K562 (cell line): ENCODE measurements around the gene DOCK1. TPM values are rescaled to one million over a fixed set of nuclear protein-coding genes. Genes with fewer than 3 reads are reported as not detected.

Experiments
- ATAC-seq: fragments of 200-7000 bp; cut with Tn5 transposase; 3 replicates; pipeline ENCODE4 v1.9.1; 2020; ENCODE audit warnings: moderate library complexity
- BruUV-seq: library from RNA; stranded (reverse); fragments of 400-500 nt; replicated peaks from 2 replicates; lab custom pipeline; 2021; lab: Mats Ljungman, UMichigan
- CTCF ChIA-PET: fragments of 300-600 bp; formaldehyde crosslinking; extraction: SDS; loops from one replicate; lab custom pipeline; 2021; ENCODE audit warnings: low intra/inter-chr PET ratio; lab: Yijun Ruan, JAX
- POLR2A ChIA-PET: fragments of 300-600, 350-650 bp; sonication (Branson Sonifier 250); formaldehyde crosslinking; extraction: SDS; loops from one replicate; lab custom pipeline; 2021; ENCODE audit warnings: antibody characterized with exemption, inconsistent platforms; lab: Yijun Ruan, JAX
- DNase-seq, 4 experiments: peaks; one replicate each; pipeline versions ENCODE4 v3.0.0 to v3.0.0-alpha.2; 2011 to 2018; ENCODE audit warnings: low spot score in 3 of 4, mixed read lengths in 3 of 4; ENCODE audit errors: extremely low read depth in 1 of 4
- FAIRE-seq: peaks from 2 replicates; lab custom pipeline; 2011; peaks lifted over from hg19 to GRCh38; lab: Jason Lieb, UNC
- H2AFZ ChIP-seq: 2 replicates; pipeline ENCODE4 v1.6.0; 2011; ENCODE audit warnings: low read depth, low read length, control low read depth, inconsistent platforms
- H3K27ac ChIP-seq: fragments of 200-600 bp; 3 replicates; pipeline ENCODE4 v1.8.0; 2011; ENCODE audit warnings: low read depth, mild to moderate bottlenecking, control low read depth, inconsistent platforms, low read length, moderate library complexity, mixed read lengths; ENCODE audit errors: extremely low read depth
- H3K27me3 ChIP-seq, 2 experiments: fragments of 300-600 bp in 1 of 2; 2 replicates in 1 of 2; 3 replicates in 1 of 2; pipeline versions ENCODE4 v1.6.0 to v1.8.0; 2011; ENCODE audit warnings: inconsistent platforms in 2 of 2, low read length in 2 of 2, mild to moderate bottlenecking in 1 of 2, mixed read lengths in 1 of 2, moderate library complexity in 1 of 2; ENCODE audit not compliant: control insufficient read depth in 2 of 2, insufficient read depth in 2 of 2
- H3K36me3 ChIP-seq: fragments of 300-600 bp; 3 replicates; pipeline ENCODE4 v1.8.0; 2011; ENCODE audit warnings: mild to moderate bottlenecking, low read length, inconsistent platforms; ENCODE audit not compliant: control insufficient read depth, insufficient read depth
- H3K4me1 ChIP-seq, 2 experiments: fragments of 200-600 bp in 1 of 2; replicated peaks in 1 of 2; 2 replicates in 1 of 2; 3 replicates in 1 of 2; pipeline versions ENCODE4 v1.5.1 to v1.8.0; 2011; ENCODE audit warnings: inconsistent platforms in 2 of 2, low read length in 2 of 2, mild to moderate bottlenecking in 1 of 2, mixed read lengths in 1 of 2, moderate library complexity in 1 of 2; ENCODE audit not compliant: control insufficient read depth in 2 of 2, insufficient read depth in 2 of 2
- H3K4me2 ChIP-seq: 2 replicates; pipeline ENCODE4 v1.6.1; 2011; ENCODE audit warnings: low read length, control low read depth, inconsistent platforms, mixed read lengths; ENCODE audit not compliant: insufficient read depth
- H3K4me3 ChIP-seq: fragments of 200-600 bp; sonication (generic), shearing (Covaris generic); 2 replicates; pipeline ENCODE4 v1.5.1; 2016; ENCODE audit warnings: control low read depth, inconsistent platforms
- H3K79me2 ChIP-seq: fragments of 200-600 bp; 3 replicates; pipeline ENCODE4 v1.8.0; 2011; ENCODE audit warnings: low read length, inconsistent platforms; ENCODE audit not compliant: control insufficient read depth, insufficient read depth
- H3K9ac ChIP-seq, 2 experiments: 2 replicates each; pipeline versions ENCODE4 v1.6.0 to v1.6.1; 2011; ENCODE audit warnings: low read depth in 2 of 2, low read length in 2 of 2, control low read depth in 1 of 2, inconsistent platforms in 1 of 2, mild to moderate bottlenecking in 1 of 2, mixed read lengths in 1 of 2; ENCODE audit not compliant: insufficient read depth in 1 of 2
- H3K9me1 ChIP-seq: one replicate; pipeline ENCODE4 v1.6.0; 2011; ENCODE audit warnings: inconsistent platforms, mild to moderate bottlenecking, low read length, moderate library complexity; ENCODE audit not compliant: control insufficient read depth, insufficient read depth
- H3K9me3 ChIP-seq: replicated peaks from 2 replicates; pipeline ENCODE4 v1.5.1; 2011; ENCODE audit warnings: low read depth, low read length, inconsistent platforms; ENCODE audit not compliant: control insufficient read depth, insufficient read depth
- H4K20me1 ChIP-seq: replicated peaks from 2 replicates; pipeline ENCODE4 v1.6.1; 2011; ENCODE audit warnings: low read length, inconsistent platforms, mixed read lengths; ENCODE audit not compliant: control insufficient read depth, insufficient read depth
- ESRRB ChIP-seq: fragments of 250-450 bp; sonication (Bioruptor Pico); IDR thresholded peaks from 2 replicates; pipeline ENCODE4 v1.5.0; 2020; ENCODE audit warnings: mild to moderate bottlenecking, moderate library complexity, borderline replicate concordance
- MITF ChIP-seq: IDR thresholded peaks from 2 replicates; pipeline ENCODE4 v1.6.1; 2014; ENCODE audit warnings: antibody characterized with exemption
- SETDB1 ChIP-seq: IDR thresholded peaks from one replicate; pipeline ENCODE4 v1.6.1; 2012; ENCODE audit warnings: low read length, control low read depth, inconsistent platforms
- ZBTB2 ChIP-seq: fragments of 450-650 bp; IDR thresholded peaks from 2 replicates; pipeline ENCODE4 v1.6.1; 2016; ENCODE audit warnings: antibody characterized with exemption
- ZNF232 ChIP-seq: sonication (generic); formaldehyde crosslinking; IDR thresholded peaks from 2 replicates; pipeline ENCODE4 v1.8.0; 2022; ENCODE audit warnings: mild to moderate bottlenecking, missing genetic modification reagents
- ZNF324 ChIP-seq: fragments of 250-450 bp; sonication (Bioruptor Pico); IDR thresholded peaks from 2 replicates; pipeline ENCODE4 v1.4.0; 2020; ENCODE audit warnings: mild to moderate bottlenecking
- ZNF780A ChIP-seq: fragments of 250-450 bp; sonication (Bioruptor Pico); IDR thresholded peaks from 2 replicates; pipeline ENCODE4 v1.5.0; 2021; ENCODE audit warnings: mild to moderate bottlenecking
- ZSCAN29 ChIP-seq: fragments of 450-650 bp; IDR thresholded peaks from 2 replicates; pipeline ENCODE4 v1.6.1; 2017
- WGBS: fragments of 100-300 bp; shearing (Covaris generic); methylation state at CpG from one replicate; pipeline ENCODE4 v1.1.6; 2016; ENCODE audit warnings: low coverage, mixed read lengths; ENCODE audit not compliant: insufficient coverage; ENCODE audit errors: missing lambda C conversion rate; 5-methylcytosine and 5-hydroxymethylcytosine counted together
- in situ Hi-C: fragments of 300-500 bp; cut with MboI; formaldehyde crosslinking; loops from 4 replicates; pipeline ENCODE4 v1.15.0; 2018; ENCODE audit warnings: inconsistent platforms, mixed read lengths
- intact Hi-C: fragments of 100-400 bp; cut with micrococcal nuclease; formaldehyde crosslinking; loops from 2 replicates; pipeline ENCODE4 v1.14.2; 2022
- polyA plus RNA-seq, 8 experiments: library from polyadenylated mRNA; depleted of rRNA in 4 of 8; stranded (reverse) in 5 of 8; unstranded in 3 of 8; fragments of >200 nt; fragmentation: Nextera tagmentation in 2 of 8; fragmentation: Illumina TruSeq in 1 of 8; extraction: Ambion mirVana in 2 of 8; extraction: Trizol in 1 of 8; gene quantifications; 2 replicates each; pipeline versions ENCODE4 v1.2.1 to v1.2.3, GENCODE V29; 2011 to 2014; ENCODE audit warnings: inconsistent platforms in 1 of 8, missing spikeins in 1 of 8
- total RNA-seq, 7 experiments: library from RNA; depleted of rRNA in 6 of 7; stranded (reverse); fragments of >200 nt in 6 of 7; fragmentation: Illumina TruSeq in 2 of 7; extraction: Trizol in 2 of 7; gene quantifications; 2 replicates each; pipeline versions ENCODE4 v1.2.1 to v1.2.3, GENCODE V29; 2011 to 2021; ENCODE audit warnings: low replicate concordance in 1 of 7
- TF ChIP-seq, protein P1 (sequence below): fragments of 450-650 bp; IDR thresholded peaks from 2 replicates; pipeline ENCODE4 v1.7.0; 2016; ENCODE audit warnings: borderline replicate concordance

The DOCK1 gene
- total and polyA plus RNA-seq, 9 of the 15 experiments (the other 6 are each of a cell fraction or from before 2014, with no cell fraction given): 0.31 TPM; not detected in 8

DNA sequence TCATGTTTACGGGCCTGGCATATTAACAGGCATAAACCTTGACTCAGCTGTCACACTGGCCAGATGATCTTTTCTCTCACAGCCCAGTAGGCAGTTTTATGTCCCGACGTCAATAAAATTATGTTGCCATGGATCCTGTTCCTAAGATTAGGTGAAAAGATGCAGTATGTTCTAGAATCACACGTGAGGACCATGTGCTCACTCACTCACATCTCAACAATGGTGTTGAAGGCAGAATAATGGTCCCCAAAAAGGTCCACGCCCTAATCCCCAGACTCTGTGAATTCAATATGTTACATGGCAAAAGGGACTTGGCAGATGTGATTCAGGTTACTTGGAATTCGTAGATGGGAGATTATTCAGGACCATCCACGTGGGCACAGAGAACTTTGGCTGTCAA, 3.5 kb downstream of the DOCK1 start:
- ATAC-seq (no peak), FAIRE-seq (no peak), DNase-seq (no peak)
- no peak overlapping the region for H3K4me2 ChIP-seq
- in situ Hi-C loops: no loop called here
- no peaks in the 10 kb centered on the region for H3K9me1 ChIP-seq
- H2AFZ ChIP-seq: no peak overlapping the region
- ChIA-PET POLR2A (no interaction called here), CTCF (no interaction called here)
- no peaks in the 10 kb centered on the region for H3K4me1 ChIP-seq
- intact Hi-C loops: no loop called here
- no peaks in the 10 kb centered on the region for H3K9me3 ChIP-seq
- WGBS: 4% methylated on average over 6 of the region's 7 CpGs
- no peak overlapping the region for H3K4me3 ChIP-seq
- H3K27me3 ChIP-seq: no peaks in the 10 kb centered on the region
- H3K27ac ChIP-seq: no peak overlapping the region
- no TSS peak for BruUV-seq
- no peak overlapping the region for H3K9ac ChIP-seq
- no peaks in the 10 kb centered on the region for H4K20me1 ChIP-seq
- TF ChIP-seq ZNF232 (no peak), SETDB1 (no peak), ESRRB (CRISPR knock-in tag) (no peak), MITF (no peak), ZNF780A (CRISPR knock-in tag) (no peak), ZBTB2 (no peak), ZSCAN29 (no peak), ZNF324 (no peak)
- TF ChIP-seq, protein P1, sequence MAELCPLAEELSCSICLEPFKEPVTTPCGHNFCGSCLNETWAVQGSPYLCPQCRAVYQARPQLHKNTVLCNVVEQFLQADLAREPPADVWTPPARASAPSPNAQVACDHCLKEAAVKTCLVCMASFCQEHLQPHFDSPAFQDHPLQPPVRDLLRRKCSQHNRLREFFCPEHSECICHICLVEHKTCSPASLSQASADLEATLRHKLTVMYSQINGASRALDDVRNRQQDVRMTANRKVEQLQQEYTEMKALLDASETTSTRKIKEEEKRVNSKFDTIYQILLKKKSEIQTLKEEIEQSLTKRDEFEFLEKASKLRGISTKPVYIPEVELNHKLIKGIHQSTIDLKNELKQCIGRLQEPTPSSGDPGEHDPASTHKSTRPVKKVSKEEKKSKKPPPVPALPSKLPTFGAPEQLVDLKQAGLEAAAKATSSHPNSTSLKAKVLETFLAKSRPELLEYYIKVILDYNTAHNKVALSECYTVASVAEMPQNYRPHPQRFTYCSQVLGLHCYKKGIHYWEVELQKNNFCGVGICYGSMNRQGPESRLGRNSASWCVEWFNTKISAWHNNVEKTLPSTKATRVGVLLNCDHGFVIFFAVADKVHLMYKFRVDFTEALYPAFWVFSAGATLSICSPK: no peak
- no peaks in the 10 kb centered on the region for H3K36me3 ChIP-seq
- H3K79me2 ChIP-seq: no peaks in the 10 kb centered on the region
